Measurements from ENCODE around the gene QRICH2.

The QRICH2 gene

GRCh38 chr17:76345377-76345974 is 37.4 kb upstream of the QRICH2 start:
- H3K4me3 ChIP-seq (ENCODE audit: low read length), result no peak overlapping the region
- H3K9ac ChIP-seq (ENCODE audit: low read depth, low read length), result no peak overlapping the region
- H3K27me3 ChIP-seq (ENCODE audit: insufficient read depth, low read length), result no peaks in the 10 kb centered on the region
- H3K9me3 ChIP-seq (ENCODE audit: insufficient read depth, low read depth, low read length), result no peaks in the 10 kb centered on the region
- H3K27ac ChIP-seq (ENCODE audit: low read length), result no peak overlapping the region
- H3K36me3 ChIP-seq (ENCODE audit: insufficient read depth, low read depth, low read length), result peaks cover 48% of the 10 kb centered on the region
- no peaks in the 10 kb centered on the region for H3K4me1 ChIP-seq (ENCODE audit: insufficient read depth, low read length)

- no peak overlapping the region for H3K27ac ChIP-seq (ENCODE audit: low read length)
- no peak overlapping the region for H3K9ac ChIP-seq (ENCODE audit: low read depth, low read length)
- H3K4me1 ChIP-seq (ENCODE audit: insufficient read depth, low read length), result no peaks in the 10 kb centered on the region
- H3K36me3 ChIP-seq (ENCODE audit: insufficient read depth, low read depth, low read length), result peaks cover 51% of the 10 kb centered on the region
- no peaks in the 10 kb centered on the region for H3K9me3 ChIP-seq (ENCODE audit: insufficient read depth, low read depth, low read length)
- no peak overlapping the region for H3K4me3 ChIP-seq (ENCODE audit: low read length)
- no peaks in the 10 kb centered on the region for H3K27me3 ChIP-seq (ENCODE audit: insufficient read depth, low read length)
These were observed 35.0 kb upstream of the QRICH2 start for GRCh38 chr17:76343106-76343505.

- Histone ChIP-seq H3K9me3 (ENCODE audit: insufficient read depth, low read depth, low read length) (no peaks in the 10 kb centered on the region), H3K27me3 (ENCODE audit: insufficient read depth, low read length) (no peaks in the 10 kb centered on the region), H3K4me3 (ENCODE audit: low read length) (no peak overlapping the region), H3K4me1 (ENCODE audit: insufficient read depth, low read length) (no peaks in the 10 kb centered on the region), H3K27ac (ENCODE audit: low read length) (no peak overlapping the region), H3K9ac (ENCODE audit: low read depth, low read length) (no peak overlapping the region), H3K36me3 (ENCODE audit: insufficient read depth, low read depth, low read length) (peaks cover 38% of the 10 kb centered on the region)
These were observed 33.2 kb upstream of the QRICH2 start for GRCh38 chr17:76341301-76341700.

GRCh38 chr17:76337413-76337777 is 29.3 kb upstream of the QRICH2 start:
- Histone ChIP-seq H3K4me3 (ENCODE audit: low read length) (no peak overlapping the region), H3K9me3 (ENCODE audit: insufficient read depth, low read depth, low read length) (no peaks in the 10 kb centered on the region), H3K36me3 (ENCODE audit: insufficient read depth, low read depth, low read length) (peaks cover 13% of the 10 kb centered on the region; the same call in 1 of the 2 replicates), H3K27me3 (ENCODE audit: insufficient read depth, low read length) (no peaks in the 10 kb centered on the region), H3K9ac (ENCODE audit: low read depth, low read length) (no peak overlapping the region), H3K27ac (ENCODE audit: low read length) (no peak overlapping the region), H3K4me1 (ENCODE audit: insufficient read depth, low read length) (no peaks in the 10 kb centered on the region)

DNA sequence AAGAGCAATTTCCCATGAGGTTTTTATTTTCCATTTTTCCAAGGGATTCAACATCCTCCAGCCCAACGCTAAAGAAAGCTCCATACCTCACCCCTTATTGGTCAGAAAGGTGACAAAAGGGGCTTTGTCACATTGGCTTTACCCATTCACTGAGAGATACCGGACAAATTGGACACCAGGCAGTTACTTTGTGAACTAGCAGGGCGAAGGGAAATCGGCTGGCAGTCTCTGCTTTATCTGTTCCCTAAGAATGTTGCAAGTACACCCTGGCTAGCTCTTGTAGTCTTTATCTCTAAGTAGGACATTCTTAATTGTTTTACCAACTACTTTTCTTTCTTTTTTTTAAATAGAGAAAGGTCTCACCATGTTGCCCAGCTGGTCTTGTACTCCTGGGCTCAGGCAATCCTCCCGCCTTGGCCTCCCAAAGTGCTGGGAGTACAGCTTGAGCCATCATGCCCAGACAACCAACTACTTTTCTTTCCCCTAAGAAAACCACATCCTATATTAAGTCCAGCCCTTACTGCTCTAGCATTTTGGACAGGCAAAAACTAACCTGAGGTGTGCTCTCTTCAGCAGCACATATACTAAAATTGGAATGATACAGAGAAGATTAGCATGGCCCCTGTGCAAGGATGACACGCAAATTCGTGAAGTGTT is 28.8 kb upstream of the QRICH2 start:
- no peaks in the 10 kb centered on the region for H3K27me3 ChIP-seq (ENCODE audit: insufficient read depth, low read length)
- H3K9me3 ChIP-seq (ENCODE audit: insufficient read depth, low read depth, low read length), result no peaks in the 10 kb centered on the region
- H3K27ac ChIP-seq (ENCODE audit: low read length), result no peak overlapping the region
- H3K4me3 ChIP-seq (ENCODE audit: low read length), result no peak overlapping the region
- H3K9ac ChIP-seq (ENCODE audit: low read depth, low read length), result no peak overlapping the region
- peaks cover 11% of the 10 kb centered on the region; the same call in 1 of the 2 replicates for H3K36me3 ChIP-seq (ENCODE audit: insufficient read depth, low read depth, low read length)
- H3K4me1 ChIP-seq (ENCODE audit: insufficient read depth, low read length), result no peaks in the 10 kb centered on the region

- no peaks in the 10 kb centered on the region for H3K4me1 ChIP-seq (ENCODE audit: insufficient read depth, low read length)
- H3K9me3 ChIP-seq (ENCODE audit: insufficient read depth, low read depth, low read length), result no peaks in the 10 kb centered on the region
- no peak overlapping the region for H3K9ac ChIP-seq (ENCODE audit: low read depth, low read length)
- H3K36me3 ChIP-seq (ENCODE audit: insufficient read depth, low read depth, low read length), result peaks cover 15% of the 10 kb centered on the region; the same call in 1 of the 2 replicates
- no peak overlapping the region for H3K27ac ChIP-seq (ENCODE audit: low read length)
- H3K4me3 ChIP-seq (ENCODE audit: low read length), result no peak overlapping the region
- no peaks in the 10 kb centered on the region for H3K27me3 ChIP-seq (ENCODE audit: insufficient read depth, low read length)
These were observed 27.8 kb upstream of the QRICH2 start for GRCh38 chr17:76335716-76336381.

DNA sequence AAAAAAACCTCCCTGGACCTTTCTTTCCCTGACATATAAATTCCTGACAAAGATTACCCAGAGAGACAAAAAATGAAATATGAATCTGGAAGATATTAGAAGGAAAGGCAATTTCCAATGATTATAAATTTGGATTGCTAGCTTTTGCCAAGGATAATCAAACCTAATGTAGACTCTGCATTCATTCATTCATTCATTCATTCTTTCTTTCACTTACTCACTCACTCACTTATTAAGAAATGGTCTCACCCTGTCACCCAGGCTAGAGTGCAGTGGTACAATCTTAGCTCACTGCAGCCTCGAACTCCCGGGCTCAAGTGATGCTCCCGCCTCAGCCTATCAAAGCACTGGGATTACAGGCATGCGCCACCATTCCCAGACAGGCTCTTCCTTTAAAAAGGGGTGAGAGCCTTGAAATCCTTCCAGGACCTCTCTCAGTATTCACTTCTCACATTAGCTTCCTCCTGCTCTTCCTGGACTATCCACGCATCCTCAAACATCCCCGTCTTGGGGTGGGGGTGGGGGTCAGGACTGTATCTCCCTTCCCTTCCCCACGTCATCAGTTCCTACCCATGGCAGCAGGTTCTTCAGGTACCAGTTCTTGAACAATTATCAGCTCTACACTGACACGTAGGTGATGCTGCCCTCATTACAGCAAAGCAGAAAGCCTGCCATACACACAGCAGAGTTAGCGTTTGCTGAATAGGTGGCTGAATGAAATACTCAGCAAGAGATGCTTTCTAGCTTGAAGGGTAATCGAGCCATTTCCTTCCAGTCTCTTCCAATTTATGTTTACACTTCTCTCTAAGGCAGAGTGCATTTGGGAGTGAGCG is 25.8 kb upstream of the QRICH2 start:
- Histone ChIP-seq H3K9me3 (ENCODE audit: insufficient read depth, low read depth, low read length) (no peaks in the 10 kb centered on the region), H3K27me3 (ENCODE audit: insufficient read depth, low read length) (no peaks in the 10 kb centered on the region), H3K4me3 (ENCODE audit: low read length) (no peak overlapping the region), H3K27ac (ENCODE audit: low read length) (no peak overlapping the region), H3K36me3 (ENCODE audit: insufficient read depth, low read depth, low read length) (peaks cover 30% of the 10 kb centered on the region), H3K9ac (ENCODE audit: low read depth, low read length) (no peak overlapping the region), H3K4me1 (ENCODE audit: insufficient read depth, low read length) (no peaks in the 10 kb centered on the region)

GRCh38 chr17:76331083-76331482 is 23.0 kb upstream of the QRICH2 start:
- Histone ChIP-seq H3K27me3 (ENCODE audit: insufficient read depth, low read length) (no peaks in the 10 kb centered on the region), H3K4me1 (ENCODE audit: insufficient read depth, low read length) (no peaks in the 10 kb centered on the region), H3K36me3 (ENCODE audit: insufficient read depth, low read depth, low read length) (peaks cover 52% of the 10 kb centered on the region), H3K4me3 (ENCODE audit: low read length) (no peak overlapping the region), H3K9ac (ENCODE audit: low read depth, low read length) (no peak overlapping the region), H3K9me3 (ENCODE audit: insufficient read depth, low read depth, low read length) (no peaks in the 10 kb centered on the region), H3K27ac (ENCODE audit: low read length) (no peak overlapping the region)

GRCh38 chr17:76329664-76330063 is 21.6 kb upstream of the QRICH2 start:
- Histone ChIP-seq H3K36me3 (ENCODE audit: insufficient read depth, low read depth, low read length) (peaks cover 55% of the 10 kb centered on the region), H3K9me3 (ENCODE audit: insufficient read depth, low read depth, low read length) (no peaks in the 10 kb centered on the region), H3K9ac (ENCODE audit: low read depth, low read length) (no peak overlapping the region), H3K4me3 (ENCODE audit: low read length) (no peak overlapping the region), H3K27me3 (ENCODE audit: insufficient read depth, low read length) (no peaks in the 10 kb centered on the region), H3K27ac (ENCODE audit: low read length) (no peak overlapping the region), H3K4me1 (ENCODE audit: insufficient read depth, low read length) (no peaks in the 10 kb centered on the region)

- Histone ChIP-seq H3K4me1 (ENCODE audit: insufficient read depth, low read length) (no peaks in the 10 kb centered on the region), H3K36me3 (ENCODE audit: insufficient read depth, low read depth, low read length) (peaks cover 62% of the 10 kb centered on the region), H3K27ac (ENCODE audit: low read length) (no peak overlapping the region), H3K9me3 (ENCODE audit: insufficient read depth, low read depth, low read length) (no peaks in the 10 kb centered on the region), H3K4me3 (ENCODE audit: low read length) (no peak overlapping the region), H3K27me3 (ENCODE audit: insufficient read depth, low read length) (no peaks in the 10 kb centered on the region), H3K9ac (ENCODE audit: low read depth, low read length) (no peak overlapping the region)
These were observed 19.6 kb upstream of the QRICH2 start for GRCh38 chr17:76327696-76328095.

DNA sequence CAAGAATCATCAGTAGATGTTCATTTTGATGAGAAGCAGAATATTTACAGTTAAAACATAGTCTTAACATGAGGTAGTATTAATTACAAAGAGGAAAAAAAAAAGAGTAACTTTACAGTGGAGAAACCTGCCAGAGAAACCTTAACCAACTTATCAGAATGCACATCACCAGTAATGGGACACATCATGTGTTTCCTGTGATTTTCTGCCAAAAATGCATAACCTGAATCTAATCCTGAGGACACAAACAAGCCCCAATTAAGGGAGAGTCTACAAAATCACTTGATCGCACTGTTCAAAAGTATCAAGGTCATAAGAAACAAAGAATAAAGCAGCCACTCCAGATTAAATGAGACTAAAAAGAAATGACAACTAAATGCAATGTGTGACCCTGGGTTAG is 18.2 kb upstream of the QRICH2 start:
- no peaks in the 10 kb centered on the region for H3K9me3 ChIP-seq (ENCODE audit: insufficient read depth, low read depth, low read length)
- no peak overlapping the region for H3K9ac ChIP-seq (ENCODE audit: low read depth, low read length)
- H3K36me3 ChIP-seq (ENCODE audit: insufficient read depth, low read depth, low read length), result peaks cover 60% of the 10 kb centered on the region
- H3K4me1 ChIP-seq (ENCODE audit: insufficient read depth, low read length), result no peaks in the 10 kb centered on the region
- H3K27me3 ChIP-seq (ENCODE audit: insufficient read depth, low read length), result no peaks in the 10 kb centered on the region
- no peak overlapping the region for H3K27ac ChIP-seq (ENCODE audit: low read length)
- H3K4me3 ChIP-seq (ENCODE audit: low read length), result no peak overlapping the region

Measured in iPS-20b (cell line).